HepG2 (cell line): ENCODE data around the gene CELSR3. TPM values are rescaled to one million over a fixed set of nuclear protein-coding genes. Genes with fewer than 3 reads are reported as not detected.

Experiments
- CTCF ChIP-seq: sonication (generic); formaldehyde crosslinking; IDR thresholded peaks from 2 replicates; pipeline ENCODE4 v1.5.0; 2020; ENCODE audit warnings: mild to moderate bottlenecking, missing genetic modification reagents, moderate library complexity
- GPN1 ChIP-seq: sonication (generic); formaldehyde crosslinking; IDR thresholded peaks from 2 replicates; pipeline ENCODE4 v1.5.1; 2020; ENCODE audit warnings: missing genetic modification reagents, borderline replicate concordance
- KLF15 ChIP-seq: sonication (generic); formaldehyde crosslinking; IDR thresholded peaks from 2 replicates; pipeline ENCODE4 v1.8.1; 2023; ENCODE audit warnings: borderline replicate concordance, mild to moderate bottlenecking, inconsistent platforms, missing genetic modification reagents, mixed read lengths
- KLF16 ChIP-seq, 2 experiments: sonication (generic) in 1 of 2; formaldehyde crosslinking in 1 of 2; IDR thresholded peaks; 2 replicates each; pipeline versions ENCODE4 v1.6.1 to v1.8.0; 2016 to 2023; ENCODE audit warnings: missing genetic modification reagents in 2 of 2, missing compliant biosample characterization in 1 of 2
- MBNL3 ChIP-seq: fragments of 250-450 bp; sonication (Bioruptor Pico); conservative IDR thresholded peaks from 2 replicates; pipeline ENCODE4 v1.8.0; 2022; ENCODE audit warnings: mild to moderate bottlenecking, inconsistent platforms
- NCOA2 ChIP-seq: sonication (generic); formaldehyde crosslinking; IDR thresholded peaks from 2 replicates; pipeline ENCODE4 v1.8.0; 2022; ENCODE audit warnings: inconsistent platforms
- NFKB2 ChIP-seq: sonication (generic); formaldehyde crosslinking; IDR thresholded peaks from 2 replicates; pipeline ENCODE4 v1.4.0; 2020; ENCODE audit warnings: missing genetic modification reagents, borderline replicate concordance
- PCBP1 ChIP-seq: fragments of 200-400 bp; formaldehyde crosslinking; IDR thresholded peaks from 2 replicates; pipeline ENCODE4 v1.6.1; 2017; ENCODE audit warnings: mild to moderate bottlenecking, low read depth, low read length, borderline replicate concordance
- PHF8 ChIP-seq: sonication (generic); formaldehyde crosslinking; IDR thresholded peaks from 2 replicates; pipeline ENCODE4 v1.5.0; 2020; ENCODE audit warnings: missing genetic modification reagents
- RFXANK ChIP-seq: IDR thresholded peaks from 2 replicates; pipeline ENCODE4 v1.6.1; 2016
- SAFB2 ChIP-seq: sonication (generic); formaldehyde crosslinking; IDR thresholded peaks from 2 replicates; pipeline ENCODE4 v1.5.1; 2020; ENCODE audit warnings: missing genetic modification reagents, low read depth, mild to moderate bottlenecking, borderline replicate concordance
- SIX1 ChIP-seq: sonication (generic); formaldehyde crosslinking; IDR thresholded peaks from 2 replicates; pipeline ENCODE4 v1.4.0; 2020; ENCODE audit warnings: missing genetic modification reagents, borderline replicate concordance
- THAP11 ChIP-seq: IDR thresholded peaks from 2 replicates; pipeline ENCODE4 v1.6.1; 2016; ENCODE audit warnings: missing biosample characterization, missing genetic modification reagents
- THRA ChIP-seq: sonication (generic); formaldehyde crosslinking; IDR thresholded peaks from 2 replicates; pipeline ENCODE4 v1.4.0; 2020; ENCODE audit warnings: missing genetic modification reagents, borderline replicate concordance
- ZBTB8A ChIP-seq: sonication (generic); formaldehyde crosslinking; IDR thresholded peaks from 2 replicates; pipeline ENCODE4 v1.4.0; 2020; ENCODE audit warnings: mild to moderate bottlenecking, low read depth, missing genetic modification reagents, borderline replicate concordance
- ZNF367 ChIP-seq: sonication (generic); formaldehyde crosslinking; IDR thresholded peaks from 2 replicates; pipeline ENCODE4 v1.4.0; 2020; ENCODE audit warnings: missing genetic modification reagents, borderline replicate concordance
- ZNF615 ChIP-seq: sonication (generic); formaldehyde crosslinking; IDR thresholded peaks from 2 replicates; pipeline ENCODE4 v1.5.0; 2020; ENCODE audit warnings: mild to moderate bottlenecking, missing genetic modification reagents, borderline replicate concordance
- ZNF616 ChIP-seq: sonication (generic); formaldehyde crosslinking; IDR thresholded peaks from 2 replicates; pipeline ENCODE4 v1.5.0; 2020; ENCODE audit warnings: low read depth, mild to moderate bottlenecking, missing genetic modification reagents
- ZNF652 ChIP-seq: IDR thresholded peaks from 2 replicates; pipeline ENCODE4 v1.6.1; 2016; ENCODE audit warnings: low read depth, borderline replicate concordance
- ZNF7 ChIP-seq: IDR thresholded peaks from 2 replicates; pipeline ENCODE4 v1.6.1; 2016; ENCODE audit warnings: missing biosample characterization, missing genetic modification reagents
- ZSCAN5A ChIP-seq: sonication (generic); formaldehyde crosslinking; IDR thresholded peaks from 2 replicates; pipeline ENCODE4 v1.8.0; 2022; ENCODE audit warnings: mild to moderate bottlenecking, missing genetic modification reagents, borderline replicate concordance
- ZXDC ChIP-seq: sonication (generic); formaldehyde crosslinking; IDR thresholded peaks from 2 replicates; pipeline ENCODE4 v1.5.0; 2020; ENCODE audit warnings: mild to moderate bottlenecking, missing genetic modification reagents
- polyA plus RNA-seq, 8 experiments: library from polyadenylated mRNA; depleted of rRNA in 3 of 8; stranded (reverse) in 7 of 8; unstranded in 1 of 8; fragments of >200 nt; fragmentation: Illumina TruSeq in 4 of 8; extraction: Trizol in 4 of 8; gene quantifications; 2 replicates each; pipeline versions ENCODE4 v1.2.1 to v1.2.3, GENCODE V29; 2011 to 2016; ENCODE audit warnings: low read depth in 4 of 8, missing spikeins in 1 of 8, mixed read lengths in 1 of 8; ENCODE audit not compliant: insufficient read depth in 1 of 8
- total RNA-seq, 5 experiments: library from RNA; depleted of rRNA; stranded (reverse); fragments of >200 nt; fragmentation: Illumina TruSeq; extraction: Trizol; gene quantifications; 2 replicates each; pipeline ENCODE4 v1.2.3, GENCODE V29; 2016; ENCODE audit warnings: low read depth in 1 of 5

Gene CELSR3
- total and polyA plus RNA-seq, 2 of the 13 experiments (the other 11 are each of a cell fraction or from before 2014, with no cell fraction given) = 5.4 to 6.7 TPM

- no peak for TF ChIP-seq MBNL3
- 0 out of 2 replicates have a peak, but pooled peaks have one; percentile 56 for TF ChIP-seq KLF15 (CRISPR knock-in tag)
- no peak for TF ChIP-seq ZBTB8A (CRISPR knock-in tag)
- TF ChIP-seq RFXANK (CRISPR knock-in tag) = no peak
- peak; percentile 71 for TF ChIP-seq THAP11 (CRISPR knock-in tag)
- TF ChIP-seq ZNF616 (CRISPR knock-in tag) = 0 out of 2 replicates have a peak, but pooled peaks have one; percentile 65
- 0 out of 2 replicates have a peak, but pooled peaks have one; percentile 23 for TF ChIP-seq ZSCAN5A (CRISPR knock-in tag)
- no peak; the same call in 1 of the 2 replicates for TF ChIP-seq SIX1 (CRISPR knock-in tag)
- TF ChIP-seq ZNF367 (CRISPR knock-in tag) = no peak
- peak; percentile 57; the same call in 1 of the 2 replicates for TF ChIP-seq PHF8 (CRISPR knock-in tag)
- peak; percentile 87 for TF ChIP-seq CTCF (CRISPR knock-in tag)
- no peak for TF ChIP-seq SAFB2 (CRISPR knock-in tag)
- TF ChIP-seq THRA (CRISPR knock-in tag) = no peak; the same call in 1 of the 2 replicates
- no peak for TF ChIP-seq ZNF7 (CRISPR knock-in tag)
- no peak for TF ChIP-seq GPN1 (CRISPR knock-in tag)
- TF ChIP-seq NCOA2 = peak; percentile 55
- TF ChIP-seq ZXDC (CRISPR knock-in tag) = peak; percentile 42; the same call in 1 of the 2 replicates
- TF ChIP-seq ZNF652 (CRISPR knock-in tag) = peak; percentile 96
- TF ChIP-seq ZNF615 (CRISPR knock-in tag) = 0 out of 2 replicates have a peak, but pooled peaks have one; percentile 67
- 0 out of 2 replicates have a peak, but pooled peaks have one; percentile 31 for TF ChIP-seq PCBP1
- peak; percentile 74 for TF ChIP-seq NFKB2 (CRISPR knock-in tag)
- TF ChIP-seq KLF16 (CRISPR knock-in tag; IDR thresholded peaks at IDR 0.05) = peak in 1 of 2 experiments; percentile 10; a peak in 1 of 4 replicates
Measured at GRCh38 chr3:48663489-48664312, 1.0 kb upstream of the CELSR3 start (continued).
